ENCODE results near the gene RBM7. TPM values are rescaled to one million over a fixed set of nuclear protein-coding genes. Genes with fewer than 3 reads are reported as not detected.

Gene RBM7
- total and polyA plus RNA-seq, 2 experiments from 2014 or later, result 48.6 to 57.0 TPM

DNA sequence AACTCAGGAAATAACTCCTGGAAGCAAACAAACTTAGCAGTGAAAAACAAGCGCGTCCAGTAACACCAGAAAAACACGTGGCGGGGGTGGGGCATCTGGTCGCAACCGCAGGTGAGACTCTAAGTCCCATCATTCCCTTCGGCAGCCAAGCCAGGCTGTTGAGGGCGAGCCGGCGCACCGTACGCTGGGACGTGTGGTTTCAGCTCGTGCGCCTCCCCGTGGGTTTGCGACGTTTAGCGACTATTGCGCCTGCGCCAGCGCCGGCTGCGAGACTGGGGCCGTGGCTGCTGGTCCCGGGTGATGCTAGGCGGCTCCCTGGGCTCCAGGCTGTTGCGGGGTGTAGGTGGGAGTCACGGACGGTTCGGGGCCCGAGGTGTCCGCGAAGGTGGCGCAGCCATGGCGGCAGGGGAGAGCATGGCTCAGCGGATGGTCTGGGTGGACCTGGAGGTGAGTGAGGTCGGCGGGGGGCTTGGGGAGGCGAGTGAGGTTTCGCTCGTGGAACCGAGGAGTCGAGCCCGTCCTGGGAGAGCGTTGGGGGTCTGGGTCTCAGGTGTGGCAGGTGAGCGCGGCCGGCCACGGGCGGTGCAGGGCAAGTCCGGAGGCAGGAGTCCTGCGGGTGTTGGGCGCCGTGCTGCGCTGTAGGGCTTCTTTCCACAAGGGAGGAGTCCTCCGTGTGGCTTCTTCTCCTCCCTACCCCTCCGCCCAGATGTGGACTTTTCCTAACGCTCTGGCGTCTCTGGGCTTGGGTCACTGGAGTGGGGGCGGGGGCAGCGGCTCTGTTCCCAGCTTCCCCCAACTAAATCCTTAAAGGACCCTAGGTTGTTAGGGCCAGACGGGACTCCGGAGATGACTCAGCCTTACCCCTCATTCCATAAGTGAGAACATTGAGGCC lies 39.0 kb downstream of the RBM7 start, which contains the start of gene REXO2:
Gene REXO2, plus strand, starts transcription at position 239 of the 892 bp plus-strand sequence. Its CDS starts 62 bp downstream, at position 301.
- WGBS, 2 experiments (ENCODE audit: low coverage in 1 of 2, low lambda C conversion rate in 2 of 2, missing lambda C conversion rate in 2 of 2), result 1% methylated on average over 55 to 64 of the region's 64 CpGs
- peak; percentile 98 for DNase-seq
- in situ Hi-C loops (cut with MboI), result no loop called here
- Histone ChIP-seq H3K79me2 (ENCODE audit: insufficient read depth) (peaks cover 59% of the 10 kb centered on the region), H3K27ac (peak within 1 kb of the TSS; percentile 92), H2AFZ (peak within 1 kb of the TSS; percentile 84), H3F3A (ENCODE audit: insufficient read depth) (peaks cover 10% of the 10 kb centered on the region), H3K27me3 (replicated peaks; ENCODE audit: insufficient read depth) (no peaks in the 10 kb centered on the region), H3K4me2 (ENCODE audit: unreplicated experiment) (peak within 1 kb of the TSS; percentile 96), H3K9ac (peak within 1 kb of the TSS; percentile 95), H3K4me3 (peak within 1 kb of the TSS; percentile 96), H4K20me1 (ENCODE audit: insufficient read depth) (peaks cover 4% of the 10 kb centered on the region; the same call in 1 of the 2 replicates), H3K9me2 (ENCODE audit: insufficient read depth) (no peaks in the 10 kb centered on the region), H3K36me3 (ENCODE audit: low read depth) (peaks cover 21% of the 10 kb centered on the region; the same call in 1 of the 2 replicates), H3K4me1 (ENCODE audit: insufficient read depth) (peaks cover 24% of the 10 kb centered on the region), H3K9me3 (ENCODE audit: low read depth) (no peaks in the 10 kb centered on the region)
- no peak for TF ChIP-seq EZH2phosphoT487 (IDR thresholded peaks at IDR 0.05; ENCODE audit: insufficient read depth, low read depth)
- no peak for TF ChIP-seq EZH2 (IDR thresholded peaks at IDR 0.05; ENCODE audit: insufficient read depth, poor library complexity, severe bottlenecking)

DNA sequence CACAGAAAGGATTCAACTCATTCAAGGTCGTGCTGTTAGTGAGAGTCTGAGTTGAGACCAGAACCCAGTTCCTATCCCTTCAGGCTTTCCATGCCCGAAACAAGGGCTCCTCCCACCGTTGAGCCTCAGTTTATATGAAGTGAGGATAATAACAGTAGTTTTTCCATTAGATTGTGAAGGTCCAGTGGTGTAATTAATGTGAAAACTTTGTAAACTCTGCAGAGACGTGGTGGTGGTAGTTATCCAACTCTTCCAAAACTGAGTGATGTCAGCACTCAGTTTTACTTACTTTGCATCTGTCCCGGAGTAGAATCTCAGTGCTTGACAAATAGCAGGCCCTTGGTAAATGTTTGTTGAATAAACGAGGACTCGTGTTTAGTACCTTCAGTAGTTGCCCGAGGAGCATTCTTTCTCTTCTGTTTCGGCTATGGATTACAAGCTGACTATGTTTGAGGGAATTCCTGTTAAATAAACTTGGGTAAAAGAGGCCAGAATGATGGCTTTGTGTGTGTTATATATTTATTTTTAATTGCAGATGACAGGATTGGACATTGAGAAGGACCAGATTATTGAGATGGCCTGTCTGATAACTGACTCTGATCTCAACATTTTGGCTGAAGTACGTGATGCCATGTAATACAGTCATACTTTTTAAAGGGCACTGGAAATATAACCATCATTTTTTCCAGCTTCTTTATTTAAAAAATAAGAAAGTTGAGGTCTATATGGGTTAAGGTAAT lies 39.8 kb downstream of the RBM7 start:
- Histone ChIP-seq H3K36me3 (ENCODE audit: low read depth) (peaks cover 30% of the 10 kb centered on the region; the same call in 1 of the 2 replicates), H3K9me2 (ENCODE audit: insufficient read depth) (no peaks in the 10 kb centered on the region), H3F3A (ENCODE audit: insufficient read depth) (peaks cover 10% of the 10 kb centered on the region), H3K4me1 (ENCODE audit: insufficient read depth) (peaks cover 24% of the 10 kb centered on the region), H2AFZ (peak overlapping the region; percentile 84), H3K27me3 (replicated peaks; ENCODE audit: insufficient read depth) (no peaks in the 10 kb centered on the region), H3K4me3 (peak overlapping the region; percentile 96), H3K9ac (peak overlapping the region; percentile 95), H3K79me2 (ENCODE audit: insufficient read depth) (peaks cover 67% of the 10 kb centered on the region), H3K4me2 (ENCODE audit: unreplicated experiment) (peak overlapping the region; percentile 96), H4K20me1 (ENCODE audit: insufficient read depth) (peaks cover 9% of the 10 kb centered on the region; the same call in 1 of the 2 replicates), H3K9me3 (ENCODE audit: low read depth) (no peaks in the 10 kb centered on the region), H3K27ac (peak overlapping the region; percentile 92)
- peak; percentile 62 for DNase-seq
- 1% methylated on average over 10 of the region's 10 CpGs for WGBS, 2 experiments (ENCODE audit: low coverage in 1 of 2, low lambda C conversion rate in 2 of 2, missing lambda C conversion rate in 2 of 2)
- in situ Hi-C loops (cut with MboI), result no loop called here
- TF ChIP-seq EZH2phosphoT487 (IDR thresholded peaks at IDR 0.05; ENCODE audit: insufficient read depth, low read depth), result no peak

DNA sequence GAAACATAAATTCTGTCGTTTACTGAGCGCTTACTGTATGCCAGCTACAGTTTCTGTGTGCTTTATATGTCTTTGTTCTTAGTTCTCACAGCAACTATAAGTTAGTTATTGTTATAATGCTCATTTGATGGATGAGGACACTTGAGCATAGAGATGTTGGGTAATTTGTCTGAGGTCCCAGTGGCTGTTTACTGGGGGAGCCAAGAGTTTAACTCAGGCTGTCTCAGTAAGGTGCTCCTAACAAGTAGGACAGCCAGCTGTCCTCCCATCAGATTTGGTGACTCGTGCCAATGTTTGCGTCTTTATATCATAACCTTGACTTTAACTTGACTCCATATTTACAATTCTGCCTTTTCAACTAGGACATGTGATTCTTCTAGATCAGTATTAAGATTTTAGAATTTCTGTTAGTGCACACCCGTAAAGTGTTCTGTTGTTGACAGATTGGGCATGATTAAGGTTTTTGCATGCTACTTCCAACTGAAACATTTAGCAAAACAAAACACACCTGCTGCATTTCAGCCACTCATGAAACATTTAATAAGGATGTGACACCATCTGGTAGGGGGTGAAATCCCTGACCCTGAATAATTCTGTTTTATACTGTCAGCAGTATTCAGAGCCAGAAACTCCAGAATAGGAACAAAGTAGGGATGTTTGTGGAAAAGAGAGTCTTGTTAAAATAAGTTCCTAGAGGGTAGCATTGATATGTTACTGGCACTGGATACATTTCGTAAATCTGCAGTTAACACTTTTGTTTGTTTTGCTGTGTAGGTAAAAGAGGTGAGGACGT lies 40.7 kb downstream of the RBM7 start:
- peaks cover 38% of the 10 kb centered on the region for H3K36me3 ChIP-seq (ENCODE audit: low read depth)
- no peaks in the 10 kb centered on the region for H3K27me3 ChIP-seq (replicated peaks; ENCODE audit: insufficient read depth)
- no peak overlapping the region for H2AFZ ChIP-seq
- H3K9me3 ChIP-seq (ENCODE audit: low read depth), result no peaks in the 10 kb centered on the region
- H3K9me2 ChIP-seq (ENCODE audit: insufficient read depth), result no peaks in the 10 kb centered on the region
- TF ChIP-seq EZH2phosphoT487 (IDR thresholded peaks at IDR 0.05; ENCODE audit: insufficient read depth, low read depth), result no peak
- no peak for TF ChIP-seq EZH2 (IDR thresholded peaks at IDR 0.05; ENCODE audit: insufficient read depth, poor library complexity, severe bottlenecking)
- 85 to 86% methylated on average over 7 of the region's 7 CpGs for WGBS, 2 experiments (ENCODE audit: low coverage in 1 of 2, low lambda C conversion rate in 2 of 2, missing lambda C conversion rate in 2 of 2)
- peaks cover 10% of the 10 kb centered on the region; the same call in 1 of the 2 replicates for H4K20me1 ChIP-seq (ENCODE audit: insufficient read depth)
- H3K9ac ChIP-seq, result peak overlapping the region; percentile 95
- peak overlapping the region; percentile 96 for H3K4me2 ChIP-seq (ENCODE audit: unreplicated experiment)
- H3F3A ChIP-seq (ENCODE audit: insufficient read depth), result peaks cover 10% of the 10 kb centered on the region
- peaks cover 24% of the 10 kb centered on the region for H3K4me1 ChIP-seq (ENCODE audit: insufficient read depth)
- peak; percentile 10 for DNase-seq
- peak overlapping the region; percentile 92 for H3K27ac ChIP-seq
- peak overlapping the region; percentile 96 for H3K4me3 ChIP-seq
- in situ Hi-C loops (cut with MboI), result no loop called here
- peaks cover 75% of the 10 kb centered on the region for H3K79me2 ChIP-seq (ENCODE audit: insufficient read depth)

DNA sequence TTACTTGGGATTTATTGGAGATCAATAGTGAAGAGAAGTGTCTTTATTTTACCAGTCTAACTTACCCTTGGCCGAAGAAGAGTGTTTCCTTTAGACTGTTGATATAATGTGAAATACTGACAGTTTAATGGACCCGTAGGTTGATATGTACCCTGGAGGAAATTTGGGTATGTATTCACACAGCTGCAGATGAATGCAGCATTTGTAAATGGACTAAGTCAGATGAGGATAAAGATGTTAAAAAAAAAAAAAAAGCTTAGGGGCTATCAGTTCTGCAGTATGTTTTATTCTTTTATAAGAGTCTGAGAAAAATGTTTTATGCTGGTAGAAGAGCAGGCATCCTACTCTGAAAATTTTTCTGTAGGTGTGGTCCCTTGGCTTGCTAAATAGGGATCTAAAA lies 41.5 kb downstream of the RBM7 start:
- Histone ChIP-seq H3K9me3 (ENCODE audit: low read depth) (no peaks in the 10 kb centered on the region), H3F3A (ENCODE audit: insufficient read depth) (peaks cover 10% of the 10 kb centered on the region), H3K79me2 (ENCODE audit: insufficient read depth) (peaks cover 82% of the 10 kb centered on the region), H3K9ac (no peak overlapping the region), H3K4me3 (peak overlapping the region; percentile 96), H3K27ac (no peak overlapping the region), H3K36me3 (ENCODE audit: low read depth) (peaks cover 43% of the 10 kb centered on the region), H2AFZ (no peak overlapping the region), H3K4me2 (ENCODE audit: unreplicated experiment) (peak overlapping the region; percentile 96), H3K4me1 (ENCODE audit: insufficient read depth) (peaks cover 24% of the 10 kb centered on the region), H3K27me3 (replicated peaks; ENCODE audit: insufficient read depth) (no peaks in the 10 kb centered on the region), H3K9me2 (ENCODE audit: insufficient read depth) (no peaks in the 10 kb centered on the region), H4K20me1 (ENCODE audit: insufficient read depth) (peaks cover 10% of the 10 kb centered on the region; the same call in 1 of the 2 replicates)
- WGBS, 2 experiments (ENCODE audit: low coverage in 1 of 2, low lambda C conversion rate in 2 of 2, missing lambda C conversion rate in 2 of 2), result 72 to 74% methylated on average over 2 of the region's 2 CpGs
- in situ Hi-C loops (cut with MboI), result no loop called here
- DNase-seq, result no peak
- TF ChIP-seq EZH2 (IDR thresholded peaks at IDR 0.05; ENCODE audit: insufficient read depth, poor library complexity, severe bottlenecking), result no peak
- TF ChIP-seq EZH2phosphoT487 (IDR thresholded peaks at IDR 0.05; ENCODE audit: insufficient read depth, low read depth), result no peak

Data from GM23248 (cell line).